Prostate gland (tissue), 2 donors: ENCODE measurements around the gene MINDY1. TPM values are rescaled to one million over a fixed set of nuclear protein-coding genes. Genes with fewer than 3 reads are reported as not detected.

Experiments used
- DNase-seq: peaks from one replicate; pipeline ENCODE4 v3.0.0-alpha.2; 2019; ENCODE audit warnings: low spot score
- H3K27ac ChIP-seq, 2 donors: fragments of 200-600 bp; sonication (generic); 2 replicates each; pipeline ENCODE4 v1.5.1; 2017 to 2019
- H3K27me3 ChIP-seq: fragments of 200-600 bp; sonication (generic); replicated peaks from 2 replicates; pipeline ENCODE4 v1.5.1; 2019; ENCODE audit not compliant: insufficient read depth
- H3K36me3 ChIP-seq, 2 donors: fragments of 200-600 bp; sonication (generic); 1 replicate in 1 of 2; 2 replicates in 1 of 2; pipeline versions ENCODE4 v1.5.1 to v1.8.1; 2017 to 2019
- H3K4me1 ChIP-seq: fragments of 200-600 bp; sonication (generic); replicated peaks from 2 replicates; pipeline ENCODE4 v1.5.1; 2019
- H3K4me3 ChIP-seq, 2 donors: fragments of 200-600 bp; sonication (generic); 2 replicates each; pipeline ENCODE4 v1.5.1; 2017 to 2019
- H3K9me3 ChIP-seq: fragments of 200-600 bp; sonication (generic); 2 replicates; pipeline ENCODE4 v1.5.1; 2017
- CTCF ChIP-seq, 4 experiments: fragments of 200-600 bp in 2 of 4; fragments of 450-650 bp in 2 of 4; sonication (generic) in 2 of 4; IDR thresholded peaks; 1 replicate in 3 of 4; 2 replicates in 1 of 4; pipeline ENCODE4 v1.5.1; 2016 to 2019; ENCODE audit warnings: antibody characterized with exemption in 4 of 4, mild to moderate bottlenecking in 2 of 4, moderate library complexity in 2 of 4
- POLR2A ChIP-seq: fragments of 450-650 bp; IDR thresholded peaks from one replicate; pipeline ENCODE4 v1.6.1; 2016; ENCODE audit warnings: antibody characterized with exemption, mild to moderate bottlenecking
- POLR2AphosphoS5 ChIP-seq: sonication (generic); formaldehyde crosslinking; IDR thresholded peaks from one replicate; pipeline ENCODE4 v1.6.1; 2017; ENCODE audit warnings: antibody characterized with exemption
- WGBS: methylation state at CpG from one replicate; pipeline ENCODE4 v1.1.5; 2018; 5-methylcytosine and 5-hydroxymethylcytosine counted together
- intact Hi-C: fragments of 100-400 bp; cut with DNase I; formaldehyde crosslinking; loops from one replicate; pipeline ENCODE4 v1.14.2; 2022
- total RNA-seq, 2 donors: library from RNA; depleted of rRNA; stranded (reverse); fragments of >200 nt; gene quantifications; one replicate each; pipeline ENCODE4 v1.1.0, GENCODE V29; 2016

MINDY1 gene
- total RNA-seq, 2 donors from 2014 or later, result 26.8 to 65.4 TPM

- Histone ChIP-seq H3K9me3 (no peaks in the 10 kb centered on the region), H3K4me3 (no peak overlapping the region), H3K36me3 (no peaks in the 10 kb centered on the region), H3K4me1 (no peaks in the 10 kb centered on the region), H3K27ac (no peak overlapping the region), H3K27me3 (no peaks in the 10 kb centered on the region)
- no peak for DNase-seq
- intact Hi-C loops, result no loop called here
- no peak for TF ChIP-seq CTCF (IDR thresholded peaks at IDR 0.05)
- no peak for TF ChIP-seq POLR2A
- no peak for TF ChIP-seq POLR2AphosphoS5
- 93% methylated on average over 14 of the region's 14 CpGs for WGBS
These were observed 6.2 kb upstream of the MINDY1 start for GRCh38 chr1:151012684-151013471.

GRCh38 chr1:151011154-151011850, 4.6 kb upstream of the MINDY1 start:
- TF ChIP-seq CTCF (IDR thresholded peaks at IDR 0.05) (no peak), POLR2AphosphoS5 (no peak), POLR2A (no peak)
- no peak for DNase-seq
- Histone ChIP-seq H3K27me3 (no peaks in the 10 kb centered on the region), H3K9me3 (no peaks in the 10 kb centered on the region), H3K4me3 (no peak overlapping the region), H3K27ac (no peak overlapping the region), H3K36me3 (no peaks in the 10 kb centered on the region), H3K4me1 (no peaks in the 10 kb centered on the region)
- WGBS, result 57% methylated on average over 4 of the region's 4 CpGs
- intact Hi-C loops, result no loop called here

- Histone ChIP-seq H3K9me3 (no peaks in the 10 kb centered on the region), H3K27ac (no peak overlapping the region), H3K4me3 (no peak overlapping the region), H3K36me3 (no peaks in the 10 kb centered on the region), H3K27me3 (no peaks in the 10 kb centered on the region), H3K4me1 (no peaks in the 10 kb centered on the region)
- intact Hi-C loops, result no loop called here
- TF ChIP-seq POLR2A, result no peak
- TF ChIP-seq CTCF (IDR thresholded peaks at IDR 0.05), result no peak
- TF ChIP-seq POLR2AphosphoS5, result no peak
- no peak for DNase-seq
- WGBS, result 81% methylated on average over 3 of the region's 3 CpGs
These were observed 3.6 kb upstream of the MINDY1 start for GRCh38 chr1:151010346-151010726.

GRCh38 chr1:151009674-151010345, 3.1 kb upstream of the MINDY1 start:
- 94% methylated on average over 8 of the region's 8 CpGs for WGBS
- peak overlapping the region in 1 of 2 donors; percentile 96 for H3K27ac ChIP-seq
- TF ChIP-seq CTCF (IDR thresholded peaks at IDR 0.05) (no peak), POLR2AphosphoS5 (no peak), POLR2A (no peak)
- intact Hi-C loops, result no loop called here
- H3K4me3 ChIP-seq, result no peak overlapping the region
- H3K27me3 ChIP-seq, result no peaks in the 10 kb centered on the region
- no peak for DNase-seq
- H3K36me3 ChIP-seq, result no peaks in the 10 kb centered on the region
- H3K4me1 ChIP-seq, result no peaks in the 10 kb centered on the region
- no peaks in the 10 kb centered on the region for H3K9me3 ChIP-seq
